Measurements from ENCODE around the gene TEX101.

Gene TEX101

DNA sequence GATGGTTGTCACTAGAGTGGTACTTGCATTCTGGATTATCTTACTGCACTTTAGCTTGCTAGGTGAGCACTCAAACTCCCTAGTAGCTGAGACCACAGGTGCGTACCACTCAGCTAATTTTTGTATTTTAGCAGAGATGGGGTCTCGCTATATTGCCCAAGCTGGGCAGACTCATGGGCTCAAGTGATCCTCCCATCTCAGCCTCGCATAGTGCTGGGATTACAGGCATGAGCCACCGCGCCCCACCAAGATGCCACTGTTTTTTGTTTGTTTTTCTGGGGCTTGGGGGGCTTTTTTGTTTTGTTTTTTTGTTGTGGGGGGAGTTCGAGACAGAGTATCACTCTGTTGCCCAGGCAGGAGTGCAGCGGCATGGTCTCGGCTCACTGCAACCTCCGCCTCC, 33.0 kb downstream of the TEX101 start:
- Mint-ChIP-seq H3K9me3 (peaks cover 6% of the 10 kb centered on the region), H3K27me3 (ENCODE audit: low read depth) (no peaks in the 10 kb centered on the region), H3K36me3 (ENCODE audit: low read depth) (no peaks in the 10 kb centered on the region), H3K27ac (no peak overlapping the region), H3K4me3 (no peak overlapping the region), H3K4me1 (ENCODE audit: low read depth) (peaks cover 25% of the 10 kb centered on the region)
- no peak for DNase-seq (ENCODE audit: low spot score)

GRCh38 chr19:43450545-43450997, 35.9 kb downstream of the TEX101 start:
- no peak overlapping the region for H3K27ac Mint-ChIP-seq
- no peaks in the 10 kb centered on the region for H3K27me3 Mint-ChIP-seq (ENCODE audit: low read depth)
- no peak for DNase-seq (ENCODE audit: low spot score)
- H3K36me3 Mint-ChIP-seq (ENCODE audit: low read depth) = no peaks in the 10 kb centered on the region
- peaks cover 7% of the 10 kb centered on the region for H3K9me3 Mint-ChIP-seq
- H3K4me1 Mint-ChIP-seq (ENCODE audit: low read depth) = peaks cover 19% of the 10 kb centered on the region
- no peak overlapping the region for H3K4me3 Mint-ChIP-seq

GRCh38 chr19:43452582-43452981, 37.9 kb downstream of the TEX101 start:
- Mint-ChIP-seq H3K27ac (no peak overlapping the region), H3K4me1 (ENCODE audit: low read depth) (peaks cover 13% of the 10 kb centered on the region), H3K4me3 (no peak overlapping the region), H3K9me3 (peaks cover 7% of the 10 kb centered on the region), H3K36me3 (ENCODE audit: low read depth) (no peaks in the 10 kb centered on the region), H3K27me3 (ENCODE audit: low read depth) (no peaks in the 10 kb centered on the region)
- DNase-seq (ENCODE audit: low spot score) = no peak

- no peak for DNase-seq (ENCODE audit: low spot score)
- H3K27ac Mint-ChIP-seq = no peak overlapping the region
- H3K9me3 Mint-ChIP-seq = peaks cover 7% of the 10 kb centered on the region
- H3K27me3 Mint-ChIP-seq (ENCODE audit: low read depth) = no peaks in the 10 kb centered on the region
- H3K4me1 Mint-ChIP-seq (ENCODE audit: low read depth) = peaks cover 13% of the 10 kb centered on the region
- H3K4me3 Mint-ChIP-seq = no peak overlapping the region
- no peaks in the 10 kb centered on the region for H3K36me3 Mint-ChIP-seq (ENCODE audit: low read depth)
Measured at GRCh38 chr19:43454031-43454430, 39.3 kb downstream of the TEX101 start.

- DNase-seq (ENCODE audit: low spot score) = no peak
- peaks cover 7% of the 10 kb centered on the region for H3K9me3 Mint-ChIP-seq
- no peak overlapping the region for H3K4me3 Mint-ChIP-seq
Measured at GRCh38 chr19:43455321-43456113, 40.8 kb downstream of the TEX101 start.

DNA sequence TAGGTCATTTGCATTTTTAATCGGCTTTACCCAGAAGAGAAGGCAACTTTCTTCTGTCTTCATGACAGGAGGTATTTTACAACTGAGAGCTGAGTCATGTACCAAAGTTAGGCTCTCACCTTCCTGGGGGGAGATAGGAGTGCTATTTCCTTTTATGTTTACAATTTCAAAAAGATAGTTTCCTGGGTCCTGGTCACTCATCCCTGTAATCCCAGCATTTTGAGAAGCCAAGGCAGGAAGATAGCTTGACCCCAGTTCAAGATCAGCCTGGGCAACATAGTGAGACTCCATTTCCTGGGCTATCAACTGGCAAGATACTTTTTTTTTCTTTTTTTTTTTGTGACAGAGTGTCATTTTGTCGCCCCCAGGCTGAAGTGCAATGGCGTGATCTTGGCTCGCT, 43.1 kb downstream of the TEX101 start:
- Mint-ChIP-seq H3K4me1 (ENCODE audit: low read depth) (peaks cover 8% of the 10 kb centered on the region), H3K27ac (no peak overlapping the region), H3K4me3 (no peak overlapping the region)

More at GRCh38 chr19:43455321-43456113, 40.8 kb downstream of the TEX101 start:
- Mint-ChIP-seq H3K27ac (no peak overlapping the region), H3K36me3 (ENCODE audit: low read depth) (no peaks in the 10 kb centered on the region), H3K27me3 (ENCODE audit: low read depth) (no peaks in the 10 kb centered on the region), H3K4me1 (ENCODE audit: low read depth) (peaks cover 12% of the 10 kb centered on the region)

DNA sequence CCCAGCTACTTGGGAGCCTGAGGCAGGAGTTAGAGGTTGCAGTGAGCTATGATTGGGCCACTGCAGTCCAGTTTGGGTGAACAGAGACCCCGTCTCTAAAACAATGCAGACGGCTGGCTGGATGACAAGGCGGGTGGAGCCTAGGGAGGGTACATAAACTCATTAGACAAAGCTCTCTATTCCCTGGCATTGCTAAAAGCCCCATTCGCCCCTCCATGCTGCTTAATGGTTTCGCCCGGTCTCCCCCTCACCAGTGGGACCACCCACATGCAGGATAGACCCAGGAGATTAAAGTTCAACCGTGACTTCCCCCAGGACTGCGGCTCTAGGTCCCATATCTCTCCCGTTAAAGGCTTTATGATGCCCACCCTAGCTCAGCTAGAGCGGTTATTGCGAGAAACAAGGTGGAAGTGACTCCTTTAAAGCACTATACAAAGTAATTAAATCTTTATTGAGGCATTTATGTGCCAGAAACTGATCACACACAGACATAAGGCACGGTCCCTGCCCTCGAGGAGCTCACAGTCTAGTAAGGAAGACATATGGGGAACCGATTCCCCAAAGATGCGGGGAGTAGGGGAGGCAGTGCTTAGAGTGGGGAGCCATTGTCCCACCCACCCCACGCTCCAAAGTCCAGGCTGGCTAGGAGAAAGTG, 45.8 kb downstream of the TEX101 start:
- Mint-ChIP-seq H3K4me1 (ENCODE audit: low read depth) (peaks cover 14% of the 10 kb centered on the region), H3K27ac (no peak overlapping the region), H3K36me3 (ENCODE audit: low read depth) (no peaks in the 10 kb centered on the region), H3K27me3 (ENCODE audit: low read depth) (no peaks in the 10 kb centered on the region), H3K9me3 (no peaks in the 10 kb centered on the region), H3K4me3 (no peak overlapping the region)
- no peak for DNase-seq (ENCODE audit: low spot score)

More for the DNA sequence above, 43.1 kb downstream of the TEX101 start:
- H3K36me3 Mint-ChIP-seq (ENCODE audit: low read depth) = no peaks in the 10 kb centered on the region
- no peak for DNase-seq (ENCODE audit: low spot score)
- H3K9me3 Mint-ChIP-seq = no peaks in the 10 kb centered on the region
- H3K27me3 Mint-ChIP-seq (ENCODE audit: low read depth) = no peaks in the 10 kb centered on the region

GRCh38 chr19:43461303-43461702, 46.6 kb downstream of the TEX101 start:
- H3K27me3 Mint-ChIP-seq (ENCODE audit: low read depth) = no peaks in the 10 kb centered on the region
- H3K36me3 Mint-ChIP-seq (ENCODE audit: low read depth) = no peaks in the 10 kb centered on the region
- H3K4me3 Mint-ChIP-seq = no peak overlapping the region
- H3K27ac Mint-ChIP-seq = no peak overlapping the region
- H3K9me3 Mint-ChIP-seq = no peaks in the 10 kb centered on the region
- peaks cover 17% of the 10 kb centered on the region for H3K4me1 Mint-ChIP-seq (ENCODE audit: low read depth)
- DNase-seq (ENCODE audit: low spot score) = no peak

- no peak overlapping the region for H3K27ac Mint-ChIP-seq
- peaks cover 21% of the 10 kb centered on the region for H3K4me1 Mint-ChIP-seq (ENCODE audit: low read depth)
- H3K36me3 Mint-ChIP-seq (ENCODE audit: low read depth) = no peaks in the 10 kb centered on the region
Measured at GRCh38 chr19:43462383-43462782, 47.7 kb downstream of the TEX101 start.

GRCh38 chr19:43462785-43463380, 48.2 kb downstream of the TEX101 start:
- DNase-seq (ENCODE audit: low spot score) = no peak
- no peaks in the 10 kb centered on the region for H3K27me3 Mint-ChIP-seq (ENCODE audit: low read depth)
- no peaks in the 10 kb centered on the region for H3K9me3 Mint-ChIP-seq
- peak overlapping the region; percentile 96 for H3K27ac Mint-ChIP-seq
- no peaks in the 10 kb centered on the region for H3K36me3 Mint-ChIP-seq (ENCODE audit: low read depth)
- peaks cover 22% of the 10 kb centered on the region for H3K4me1 Mint-ChIP-seq (ENCODE audit: low read depth)
- peak overlapping the region; percentile 92 for H3K4me3 Mint-ChIP-seq

More at GRCh38 chr19:43462383-43462782, 47.7 kb downstream of the TEX101 start:
- no peak for DNase-seq (ENCODE audit: low spot score)
- Mint-ChIP-seq H3K27me3 (ENCODE audit: low read depth) (no peaks in the 10 kb centered on the region), H3K9me3 (no peaks in the 10 kb centered on the region), H3K4me3 (peak overlapping the region; percentile 36)

DNA sequence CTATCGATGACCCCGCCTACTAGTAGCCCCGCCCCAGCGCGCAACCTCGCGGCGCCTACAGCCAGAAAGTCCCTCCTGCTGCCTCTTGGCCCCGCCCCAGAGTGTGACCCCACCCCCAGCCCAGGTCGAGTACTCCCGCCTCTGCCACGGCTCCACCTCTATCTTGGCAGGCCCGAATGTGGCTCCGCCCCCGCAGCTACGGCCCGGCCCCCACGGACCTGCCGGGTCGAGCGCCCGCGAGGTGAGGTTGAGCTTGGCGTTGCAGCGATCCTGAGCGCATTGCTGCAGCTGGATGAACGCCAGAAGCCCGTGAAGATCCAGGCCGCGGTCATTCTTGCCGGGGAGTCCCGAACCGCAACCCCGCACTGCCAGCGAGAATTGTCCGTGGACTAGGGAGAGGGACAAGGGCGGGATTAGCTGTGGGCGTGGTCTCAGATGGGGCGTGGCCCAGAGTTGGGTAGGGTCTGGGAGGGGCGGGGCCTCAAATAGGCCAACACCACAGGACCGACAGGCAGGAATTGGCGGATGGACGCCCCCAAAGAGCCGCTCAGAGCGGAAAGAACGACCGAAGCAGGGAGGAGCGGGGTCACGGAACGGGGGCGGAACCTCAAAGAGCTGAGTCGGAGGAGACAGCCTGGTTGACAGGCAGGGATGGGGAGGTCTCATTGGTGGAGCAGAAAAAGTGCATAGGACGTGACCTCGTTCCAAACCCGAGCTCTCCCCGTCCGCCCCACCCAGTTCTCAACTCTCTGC, 48.9 kb downstream of the TEX101 start:
- Mint-ChIP-seq H3K4me1 (ENCODE audit: low read depth) (peaks cover 28% of the 10 kb centered on the region), H3K9me3 (no peaks in the 10 kb centered on the region), H3K4me3 (peak overlapping the region; percentile 92), H3K36me3 (ENCODE audit: low read depth) (no peaks in the 10 kb centered on the region), H3K27me3 (ENCODE audit: low read depth) (no peaks in the 10 kb centered on the region), H3K27ac (peak overlapping the region; percentile 96)
- peak; percentile 94 for DNase-seq (ENCODE audit: low spot score)

- no peaks in the 10 kb centered on the region for H3K27me3 Mint-ChIP-seq (ENCODE audit: low read depth)
- DNase-seq (ENCODE audit: low spot score) = no peak
- H3K4me1 Mint-ChIP-seq (ENCODE audit: low read depth) = peaks cover 33% of the 10 kb centered on the region
- no peaks in the 10 kb centered on the region for H3K36me3 Mint-ChIP-seq (ENCODE audit: low read depth)
- H3K9me3 Mint-ChIP-seq = no peaks in the 10 kb centered on the region
- peak overlapping the region; percentile 92 for H3K4me3 Mint-ChIP-seq
- peak overlapping the region; percentile 96 for H3K27ac Mint-ChIP-seq
Measured at GRCh38 chr19:43464134-43464775, 49.6 kb downstream of the TEX101 start.

- peaks cover 40% of the 10 kb centered on the region for H3K4me1 Mint-ChIP-seq (ENCODE audit: low read depth)
- no peaks in the 10 kb centered on the region for H3K27me3 Mint-ChIP-seq (ENCODE audit: low read depth)
- H3K9me3 Mint-ChIP-seq = no peaks in the 10 kb centered on the region
- DNase-seq (ENCODE audit: low spot score) = no peak
- H3K36me3 Mint-ChIP-seq (ENCODE audit: low read depth) = no peaks in the 10 kb centered on the region
- peak within 1 kb of the TSS; percentile 96 for H3K27ac Mint-ChIP-seq
- peak within 1 kb of the TSS; percentile 92 for H3K4me3 Mint-ChIP-seq
Measured at GRCh38 chr19:43465468-43466120, 50.9 kb downstream of the TEX101 start, which contains the start of gene LYPD3. Gene LYPD3 (minus strand): TSS chr19:43465608. CDS start chr19:43465571, 37 bp downstream.

Data from T-helper 2 cell treated with Interferon-gamma antibody and Interleukin-4, amounts not matched to agents 5 μg/mL and 100 μg/mL, for 36 hours (primary cell).